KMS-11 (cell line): ENCODE results near the gene MRPL57.

ENCODE experiments used
- H2AFZ ChIP-seq: fragments of 200-600 bp; sonication (generic); 2 replicates; pipeline ENCODE4 v1.6.1; 2016; ENCODE audit warnings: antibody characterized with exemption, mixed run types, low read depth
- H3K27ac ChIP-seq: fragments of 200-600 bp; sonication (generic); 2 replicates; pipeline ENCODE4 v1.6.1; 2016; ENCODE audit warnings: mild to moderate bottlenecking, mixed run types
- H3K27me3 ChIP-seq: fragments of 200-600 bp; sonication (generic); 2 replicates; pipeline ENCODE4 v1.6.1; 2017; ENCODE audit warnings: mild to moderate bottlenecking, low read depth, mixed run types, moderate library complexity; ENCODE audit not compliant: insufficient read depth
- H3K36me3 ChIP-seq: fragments of 200-600 bp; sonication (generic); 2 replicates; pipeline ENCODE4 v1.6.1; 2017; ENCODE audit warnings: mild to moderate bottlenecking, mixed run types; ENCODE audit not compliant: insufficient read depth
- H3K4me1 ChIP-seq: fragments of 200-600 bp; sonication (generic); 2 replicates; pipeline ENCODE4 v1.6.1; 2016; ENCODE audit warnings: mild to moderate bottlenecking, low read depth, mixed run types; ENCODE audit not compliant: poor library complexity, severe bottlenecking
- H3K4me2 ChIP-seq: fragments of 200-600 bp; sonication (generic); 2 replicates; pipeline ENCODE4 v1.7.0; 2016; ENCODE audit warnings: mild to moderate bottlenecking, mixed run types
- H3K4me3 ChIP-seq: fragments of 200-600 bp; sonication (generic); IDR thresholded peaks from 2 replicates; pipeline ENCODE4 v1.6.1; 2017; ENCODE audit warnings: low read depth, low read length, mixed read lengths; ENCODE audit not compliant: insufficient read depth
- H3K79me2 ChIP-seq: fragments of 200-600 bp; sonication (generic); 2 replicates; pipeline ENCODE4 v1.6.1; 2016; ENCODE audit warnings: low read depth, mixed run types; ENCODE audit not compliant: insufficient read depth
- H3K9ac ChIP-seq: fragments of 200-600 bp; sonication (generic); 2 replicates; pipeline ENCODE4 v1.6.1; 2016; ENCODE audit warnings: mild to moderate bottlenecking, mixed run types
- H4K20me1 ChIP-seq: fragments of 200-600 bp; sonication (generic); 2 replicates; pipeline ENCODE4 v1.6.1; 2016; ENCODE audit warnings: mild to moderate bottlenecking, mixed run types; ENCODE audit not compliant: insufficient read depth
- TF ChIP-seq, protein P1 (sequence below): fragments of 200-600 bp; sonication (generic); conservative IDR thresholded peaks from 2 replicates; pipeline ENCODE4 v1.6.1; 2017; ENCODE audit warnings: low read depth, mild to moderate bottlenecking, antibody characterized with exemption, low read length, moderate library complexity, mixed read lengths

The MRPL57 gene

DNA sequence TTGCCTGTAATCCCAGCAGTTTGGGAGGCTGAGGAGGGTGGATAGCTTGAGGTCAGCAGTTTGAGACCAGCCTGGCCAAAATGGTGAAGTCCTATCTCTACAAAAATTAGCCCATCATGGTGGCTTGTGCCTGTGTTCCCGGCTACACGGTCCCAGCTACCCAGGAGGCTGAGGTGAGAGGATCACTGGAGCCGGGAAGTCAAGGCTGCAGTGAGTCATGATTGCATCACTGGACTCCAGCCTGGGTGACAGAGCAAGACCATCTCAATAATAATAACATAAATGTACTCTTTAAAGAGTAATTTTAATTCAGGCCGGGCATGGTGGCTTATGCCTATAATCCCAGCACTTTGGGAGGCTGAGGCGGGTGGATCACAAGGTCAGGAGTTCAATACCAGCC is 38.8 kb upstream of the MRPL57 start:
- H3K9ac ChIP-seq, result no peak overlapping the region
- no peak overlapping the region for H3K4me3 ChIP-seq
- H3K4me1 ChIP-seq, result peaks cover 16% of the 10 kb centered on the region
- H3K4me2 ChIP-seq, result no peak overlapping the region
- no peaks in the 10 kb centered on the region for H3K36me3 ChIP-seq
- no peak overlapping the region for H3K27ac ChIP-seq
- peaks cover 23% of the 10 kb centered on the region for H3K79me2 ChIP-seq
- no peak overlapping the region for H2AFZ ChIP-seq
- TF ChIP-seq, protein P1, sequence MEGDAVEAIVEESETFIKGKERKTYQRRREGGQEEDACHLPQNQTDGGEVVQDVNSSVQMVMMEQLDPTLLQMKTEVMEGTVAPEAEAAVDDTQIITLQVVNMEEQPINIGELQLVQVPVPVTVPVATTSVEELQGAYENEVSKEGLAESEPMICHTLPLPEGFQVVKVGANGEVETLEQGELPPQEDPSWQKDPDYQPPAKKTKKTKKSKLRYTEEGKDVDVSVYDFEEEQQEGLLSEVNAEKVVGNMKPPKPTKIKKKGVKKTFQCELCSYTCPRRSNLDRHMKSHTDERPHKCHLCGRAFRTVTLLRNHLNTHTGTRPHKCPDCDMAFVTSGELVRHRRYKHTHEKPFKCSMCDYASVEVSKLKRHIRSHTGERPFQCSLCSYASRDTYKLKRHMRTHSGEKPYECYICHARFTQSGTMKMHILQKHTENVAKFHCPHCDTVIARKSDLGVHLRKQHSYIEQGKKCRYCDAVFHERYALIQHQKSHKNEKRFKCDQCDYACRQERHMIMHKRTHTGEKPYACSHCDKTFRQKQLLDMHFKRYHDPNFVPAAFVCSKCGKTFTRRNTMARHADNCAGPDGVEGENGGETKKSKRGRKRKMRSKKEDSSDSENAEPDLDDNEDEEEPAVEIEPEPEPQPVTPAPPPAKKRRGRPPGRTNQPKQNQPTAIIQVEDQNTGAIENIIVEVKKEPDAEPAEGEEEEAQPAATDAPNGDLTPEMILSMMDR, result no peak
- no peaks in the 10 kb centered on the region for H4K20me1 ChIP-seq
- H3K27me3 ChIP-seq, result no peaks in the 10 kb centered on the region

DNA sequence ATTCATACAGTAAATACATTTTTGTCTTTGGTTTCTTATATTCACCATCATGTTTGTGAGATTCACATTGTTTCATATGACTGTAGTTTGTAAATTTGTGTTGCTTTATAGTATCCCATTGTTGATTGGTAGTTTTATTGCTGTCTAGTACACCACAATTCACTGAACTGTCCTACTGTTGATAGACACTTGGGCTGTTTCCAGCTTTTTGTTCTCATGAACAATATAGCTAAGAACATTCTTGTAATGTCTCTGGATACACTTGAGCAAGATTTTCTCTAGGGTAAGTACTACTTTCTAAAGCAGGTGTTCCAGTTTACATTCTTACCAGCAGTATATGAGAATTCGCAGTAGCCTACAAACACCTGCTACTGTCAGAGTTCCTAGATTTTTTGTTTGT is 37.9 kb upstream of the MRPL57 start:
- peaks cover 22% of the 10 kb centered on the region for H3K4me1 ChIP-seq
- H3K27ac ChIP-seq, result no peak overlapping the region
- H3K79me2 ChIP-seq, result peaks cover 32% of the 10 kb centered on the region
- H3K36me3 ChIP-seq, result no peaks in the 10 kb centered on the region
- TF ChIP-seq, protein P1, result no peak
- H3K4me2 ChIP-seq, result no peak overlapping the region
- no peak overlapping the region for H2AFZ ChIP-seq
- H3K4me3 ChIP-seq, result no peak overlapping the region
- no peaks in the 10 kb centered on the region for H4K20me1 ChIP-seq
- H3K27me3 ChIP-seq, result no peaks in the 10 kb centered on the region
- no peak overlapping the region for H3K9ac ChIP-seq

DNA sequence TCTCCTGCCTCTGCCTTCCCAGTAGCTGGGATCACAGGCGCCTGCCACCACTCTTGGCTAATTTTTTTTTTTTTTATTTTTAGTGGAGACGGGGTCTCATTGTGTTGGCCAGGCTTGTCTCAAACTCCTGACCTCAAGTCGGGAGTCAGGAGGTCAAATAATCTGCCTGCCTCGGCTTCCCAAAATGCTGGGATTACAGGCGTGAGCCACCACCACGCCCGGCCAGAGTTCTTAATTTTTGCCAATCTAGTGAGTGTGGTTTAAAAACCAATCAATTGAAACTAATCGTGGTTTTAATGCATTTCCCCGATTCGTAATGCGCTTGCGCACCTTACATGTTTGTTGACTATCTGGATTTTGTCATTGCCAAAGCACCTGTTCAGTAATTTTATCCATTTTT is 37.1 kb upstream of the MRPL57 start:
- no peaks in the 10 kb centered on the region for H3K36me3 ChIP-seq
- TF ChIP-seq, protein P1, result no peak
- H3K4me3 ChIP-seq, result no peak overlapping the region
- H3K27ac ChIP-seq, result peak overlapping the region; percentile 75; the same call in 1 of the 2 replicates
- H3K27me3 ChIP-seq, result no peaks in the 10 kb centered on the region
- H3K4me1 ChIP-seq, result peaks cover 22% of the 10 kb centered on the region
- peaks cover 40% of the 10 kb centered on the region for H3K79me2 ChIP-seq
- H3K9ac ChIP-seq, result peak overlapping the region; percentile 73; the same call in 1 of the 2 replicates
- H4K20me1 ChIP-seq, result no peaks in the 10 kb centered on the region
- H3K4me2 ChIP-seq, result peak overlapping the region; percentile 74
- peak overlapping the region; percentile 95 for H2AFZ ChIP-seq

DNA sequence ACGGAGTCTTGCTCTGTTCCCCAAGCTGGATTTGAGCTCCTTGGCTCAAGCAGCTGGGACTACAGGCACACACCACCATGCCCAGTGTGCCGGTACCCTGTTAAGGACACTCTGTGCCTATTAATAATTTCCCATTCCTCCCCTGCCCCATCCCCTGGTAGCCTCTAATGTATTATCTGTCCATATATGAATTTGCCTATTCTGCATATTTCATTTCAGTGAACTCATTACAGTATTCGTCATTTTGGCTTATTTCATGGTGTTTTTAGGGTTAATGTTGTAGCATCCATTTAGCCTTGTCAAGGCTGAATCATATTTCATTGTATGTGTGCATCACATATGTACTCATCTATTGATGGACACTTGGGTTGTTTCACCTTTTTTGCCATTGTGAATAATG is 33.7 kb upstream of the MRPL57 start:
- Histone ChIP-seq H3K4me2 (peak overlapping the region; percentile 25; the same call in 1 of the 2 replicates), H3K4me1 (peaks cover 22% of the 10 kb centered on the region), H3K4me3 (no peak overlapping the region), H3K79me2 (peaks cover 53% of the 10 kb centered on the region), H3K27me3 (no peaks in the 10 kb centered on the region), H3K9ac (no peak overlapping the region), H3K36me3 (peaks cover 7% of the 10 kb centered on the region; the same call in 1 of the 2 replicates), H3K27ac (no peak overlapping the region), H4K20me1 (no peaks in the 10 kb centered on the region), H2AFZ (no peak overlapping the region)
- TF ChIP-seq, protein P1, result no peak
